Activated T-helper 2 cell treated with anti-CD3 and anti-CD28 coated beads, Interferon-gamma antibody, Interleukin-2, Interleukin-4, amounts not matched to agents 10 μg/mL and 5 μg/mL and 100 μg/mL, durations not matched to agents 14 hours and 24 hours and 36 hours (primary cell): Measurements from ENCODE around the gene ARHGAP19. TPM values are rescaled to one million over a fixed set of nuclear protein-coding genes. Genes with fewer than 3 reads are reported as not detected.

Experiments
- DNase-seq: peaks from one replicate; pipeline ENCODE4 v3.0.0; 2021; ENCODE audit warnings: low spot score
- H3K27ac Mint-ChIP-seq: one replicate; pipeline ENCODE4 v1.8.0; 2021; ENCODE audit warnings: mixed read lengths
- H3K27me3 Mint-ChIP-seq: one replicate; pipeline ENCODE4 v1.8.0; 2021; ENCODE audit warnings: low read depth, mixed read lengths
- H3K36me3 Mint-ChIP-seq: one replicate; pipeline ENCODE4 v1.8.0; 2021; ENCODE audit warnings: low read depth, mixed read lengths
- H3K4me1 Mint-ChIP-seq: one replicate; pipeline ENCODE4 v1.8.0; 2021; ENCODE audit warnings: low read depth, mixed read lengths
- H3K4me3 Mint-ChIP-seq: one replicate; pipeline ENCODE4 v1.8.0; 2021; ENCODE audit warnings: low read depth, mild to moderate bottlenecking, moderate library complexity, mixed read lengths
- H3K9me3 Mint-ChIP-seq: one replicate; pipeline ENCODE4 v1.8.0; 2021; ENCODE audit warnings: mixed read lengths
- intact Hi-C: fragments of 100-400 bp; cut with micrococcal nuclease; formaldehyde crosslinking; loops from one replicate; pipeline ENCODE4 v1.15.1; 2023
- total RNA-seq: library from RNA; stranded (reverse); gene quantifications from 2 replicates; pipeline ENCODE4 v1.2.3, GENCODE V29; 2022

Gene ARHGAP19, protein sequence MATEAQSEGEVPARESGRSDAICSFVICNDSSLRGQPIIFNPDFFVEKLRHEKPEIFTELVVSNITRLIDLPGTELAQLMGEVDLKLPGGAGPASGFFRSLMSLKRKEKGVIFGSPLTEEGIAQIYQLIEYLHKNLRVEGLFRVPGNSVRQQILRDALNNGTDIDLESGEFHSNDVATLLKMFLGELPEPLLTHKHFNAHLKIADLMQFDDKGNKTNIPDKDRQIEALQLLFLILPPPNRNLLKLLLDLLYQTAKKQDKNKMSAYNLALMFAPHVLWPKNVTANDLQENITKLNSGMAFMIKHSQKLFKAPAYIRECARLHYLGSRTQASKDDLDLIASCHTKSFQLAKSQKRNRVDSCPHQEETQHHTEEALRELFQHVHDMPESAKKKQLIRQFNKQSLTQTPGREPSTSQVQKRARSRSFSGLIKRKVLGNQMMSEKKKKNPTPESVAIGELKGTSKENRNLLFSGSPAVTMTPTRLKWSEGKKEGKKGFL
- total RNA-seq = 25.3 and 29.9 TPM in 2 replicates

GRCh38 chr10:97292097-97292861 is at the start of gene ARHGAP19:
TSS of gene ARHGAP19 (minus strand) at chr10:97292637. CDS start at chr10:97292627, 10 bp downstream.
- Mint-ChIP-seq H3K36me3 (peaks cover 11% of the 10 kb centered on the region), H3K27ac (peak within 1 kb of the TSS; percentile 83), H3K27me3 (no peaks in the 10 kb centered on the region), H3K9me3 (no peaks in the 10 kb centered on the region), H3K4me1 (peaks cover 24% of the 10 kb centered on the region), H3K4me3 (peak within 1 kb of the TSS; percentile 94)
- peak; percentile 93 for DNase-seq
- intact Hi-C loops = loop anchor here (1.0 to 5.0 kb wide), 4 partner anchors 26 to 206 kb away; partner anchors contain the start of genes MMS19, RRP12 and UBTD1

GRCh38 chr10:97341416-97341815 is 49.0 kb upstream of the ARHGAP19 start:
- H3K27ac Mint-ChIP-seq = no peak overlapping the region
- intact Hi-C loops = no loop called here
- H3K9me3 Mint-ChIP-seq = no peaks in the 10 kb centered on the region
- no peak for DNase-seq
- H3K36me3 Mint-ChIP-seq = no peaks in the 10 kb centered on the region
- H3K4me3 Mint-ChIP-seq = no peak overlapping the region
- H3K27me3 Mint-ChIP-seq = peaks cover 19% of the 10 kb centered on the region
- H3K4me1 Mint-ChIP-seq = no peaks in the 10 kb centered on the region

DNA sequence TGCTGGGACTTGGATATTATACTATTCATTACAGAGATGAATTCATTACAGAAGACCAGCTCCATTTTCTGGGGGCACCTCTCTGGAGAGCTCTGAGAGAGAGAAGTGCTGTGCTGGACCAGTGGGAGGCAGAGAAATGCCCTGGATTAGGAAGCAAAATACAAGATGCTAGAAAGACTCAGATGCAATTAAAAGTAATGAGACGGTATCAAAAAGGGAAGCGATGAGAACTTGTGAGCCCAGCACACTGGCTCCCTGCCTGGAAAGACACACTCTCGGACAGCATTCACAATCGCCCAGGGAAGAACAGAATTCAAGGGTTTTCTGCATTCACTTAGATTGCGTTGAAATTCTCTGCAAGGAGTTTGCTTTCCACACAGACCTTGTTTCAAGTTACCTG is 45.6 kb upstream of the ARHGAP19 start:
- Mint-ChIP-seq H3K4me1 (peaks cover 6% of the 10 kb centered on the region), H3K27ac (no peak overlapping the region), H3K9me3 (no peaks in the 10 kb centered on the region), H3K4me3 (no peak overlapping the region), H3K36me3 (peaks cover 6% of the 10 kb centered on the region), H3K27me3 (peaks cover 23% of the 10 kb centered on the region)
- no peak for DNase-seq
- intact Hi-C loops = no loop called here

GRCh38 chr10:97336942-97337831 is 44.8 kb upstream of the ARHGAP19 start:
- no peaks in the 10 kb centered on the region for H3K9me3 Mint-ChIP-seq
- peaks cover 23% of the 10 kb centered on the region for H3K27me3 Mint-ChIP-seq
- peaks cover 14% of the 10 kb centered on the region for H3K4me1 Mint-ChIP-seq
- intact Hi-C loops = no loop called here
- no peak overlapping the region for H3K27ac Mint-ChIP-seq
- DNase-seq = no peak
- H3K4me3 Mint-ChIP-seq = no peak overlapping the region
- H3K36me3 Mint-ChIP-seq = peaks cover 11% of the 10 kb centered on the region

GRCh38 chr10:97336446-97336845 is 44.0 kb upstream of the ARHGAP19 start:
- peak overlapping the region; percentile 8 for H3K4me3 Mint-ChIP-seq
- H3K9me3 Mint-ChIP-seq = no peaks in the 10 kb centered on the region
- peaks cover 17% of the 10 kb centered on the region for H3K4me1 Mint-ChIP-seq
- peaks cover 23% of the 10 kb centered on the region for H3K27me3 Mint-ChIP-seq
- no peak for DNase-seq
- peaks cover 12% of the 10 kb centered on the region for H3K36me3 Mint-ChIP-seq
- intact Hi-C loops = no loop called here
- H3K27ac Mint-ChIP-seq = no peak overlapping the region

DNA sequence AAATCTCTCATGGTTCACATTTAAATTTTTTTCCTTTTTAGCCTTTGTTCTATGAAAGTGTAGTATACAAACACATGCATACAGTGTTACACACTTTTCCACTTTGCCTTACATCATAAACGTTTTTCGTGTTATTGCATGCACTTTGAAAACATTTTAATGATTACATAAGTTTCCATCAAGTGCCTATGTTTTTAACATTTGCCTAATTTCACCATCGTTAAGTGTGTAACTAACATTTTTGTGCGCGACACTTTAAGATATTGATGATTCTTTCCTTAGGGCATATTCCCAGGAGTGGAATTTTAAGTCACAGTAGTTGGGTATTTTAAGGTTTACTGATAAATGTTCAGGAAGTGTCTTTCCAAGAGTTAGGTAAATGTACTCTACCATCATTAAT is 43.6 kb upstream of the ARHGAP19 start:
- intact Hi-C loops = no loop called here
- Mint-ChIP-seq H3K4me1 (peaks cover 20% of the 10 kb centered on the region), H3K27me3 (peaks cover 23% of the 10 kb centered on the region), H3K36me3 (peaks cover 15% of the 10 kb centered on the region), H3K9me3 (no peaks in the 10 kb centered on the region), H3K4me3 (peak overlapping the region; percentile 58), H3K27ac (no peak overlapping the region)
- no peak for DNase-seq

DNA sequence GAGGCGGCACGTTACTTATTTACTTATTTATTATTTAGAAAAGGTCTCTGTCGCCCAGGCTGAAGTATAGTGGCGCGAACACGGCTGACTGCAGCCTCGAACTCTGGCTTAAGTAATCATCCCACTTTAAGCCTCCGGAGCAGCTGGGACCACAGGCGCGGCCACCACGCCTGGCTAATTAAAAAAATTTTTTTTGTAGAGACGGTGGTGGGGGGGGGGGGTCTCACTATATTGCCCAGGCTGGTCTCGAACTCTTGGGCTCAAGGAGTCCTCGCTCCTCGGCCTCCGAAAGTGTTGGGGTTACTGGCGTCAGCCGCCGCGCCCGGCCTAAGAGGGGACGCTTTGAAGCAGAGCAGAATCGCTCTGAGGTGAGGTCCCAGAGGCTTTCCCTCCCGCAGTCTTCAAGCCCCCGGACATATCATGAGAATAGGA is 42.8 kb upstream of the ARHGAP19 start:
- H3K27me3 Mint-ChIP-seq = peaks cover 22% of the 10 kb centered on the region
- H3K27ac Mint-ChIP-seq = peak overlapping the region; percentile 22
- H3K9me3 Mint-ChIP-seq = no peaks in the 10 kb centered on the region
- no peak for DNase-seq
- intact Hi-C loops = loop anchor here (1.0 kb wide), 1 partner anchor 43 kb away; the partner anchor contains the start of gene ARHGAP19
- peak overlapping the region; percentile 33 for H3K4me3 Mint-ChIP-seq
- peaks cover 20% of the 10 kb centered on the region for H3K4me1 Mint-ChIP-seq
- H3K36me3 Mint-ChIP-seq = peaks cover 17% of the 10 kb centered on the region

GRCh38 chr10:97334370-97335175 is 42.1 kb upstream of the ARHGAP19 start, which contains the start of gene FRAT2:
TSS of gene FRAT2 (minus strand) at chr10:97334729. CDS start at chr10:97334572, 157 bp downstream.
- peaks cover 25% of the 10 kb centered on the region for H3K4me1 Mint-ChIP-seq
- no peaks in the 10 kb centered on the region for H3K9me3 Mint-ChIP-seq
- peak within 1 kb of the TSS; percentile 86 for H3K27ac Mint-ChIP-seq
- peak within 1 kb of the TSS; percentile 85 for H3K4me3 Mint-ChIP-seq
- peaks cover 22% of the 10 kb centered on the region for H3K36me3 Mint-ChIP-seq
- intact Hi-C loops = loop anchor here (1.0 to 5.0 kb wide), 2 partner anchors 42 to 163 kb away; partner anchors contain the start of genes ARHGAP19, MMS19 and UBTD1
- peak; percentile 85 for DNase-seq
- peaks cover 22% of the 10 kb centered on the region for H3K27me3 Mint-ChIP-seq

DNA sequence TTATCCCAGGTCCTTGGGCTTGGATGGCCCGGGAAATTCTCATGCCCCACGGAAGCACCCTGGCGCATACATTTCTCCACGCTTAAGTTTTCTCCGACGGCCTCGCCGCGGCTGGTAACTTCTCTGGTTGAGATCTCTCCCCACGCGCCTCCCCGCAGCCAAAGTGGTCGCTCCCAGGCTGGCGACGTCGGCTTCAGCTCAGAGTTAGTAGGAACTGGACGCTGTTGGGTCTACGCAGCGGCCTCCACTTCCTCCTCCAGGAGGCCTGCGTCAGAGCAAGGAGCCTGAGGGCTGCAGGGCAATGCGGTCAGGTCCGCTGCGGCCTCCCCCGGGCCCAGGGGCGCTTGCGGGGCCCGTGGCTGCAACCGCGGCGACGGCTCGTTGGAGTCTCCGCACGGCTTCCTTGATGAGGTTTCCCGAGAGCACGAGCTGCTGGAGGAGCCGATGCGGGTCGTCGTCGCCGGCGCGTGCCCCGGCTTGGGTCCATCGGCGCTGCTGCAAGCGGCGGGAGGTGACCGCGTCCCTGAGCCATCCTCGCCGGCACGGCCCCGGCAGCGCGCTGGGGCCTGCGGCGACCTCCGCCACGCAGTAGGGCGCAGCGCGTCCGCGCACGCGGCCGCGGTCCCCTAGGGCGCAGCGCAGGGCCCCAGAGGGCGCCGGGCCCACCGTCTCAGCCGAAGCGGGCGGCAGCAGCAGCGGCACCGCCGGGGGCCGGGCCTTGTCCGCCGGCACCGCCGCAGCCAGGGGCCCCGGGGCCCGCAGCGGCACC is 41.3 kb upstream of the ARHGAP19 start:
- peaks cover 28% of the 10 kb centered on the region for H3K36me3 Mint-ChIP-seq
- H3K9me3 Mint-ChIP-seq = no peaks in the 10 kb centered on the region
- peaks cover 22% of the 10 kb centered on the region for H3K27me3 Mint-ChIP-seq
- H3K4me3 Mint-ChIP-seq = peak overlapping the region; percentile 85
- H3K4me1 Mint-ChIP-seq = peaks cover 31% of the 10 kb centered on the region
- H3K27ac Mint-ChIP-seq = peak overlapping the region; percentile 86
- DNase-seq = peak; percentile 29
- intact Hi-C loops = loop anchor here (1.0 to 5.0 kb wide), 2 partner anchors 13 to 164 kb away; partner anchors contain the start of genes MMS19 and UBTD1

DNA sequence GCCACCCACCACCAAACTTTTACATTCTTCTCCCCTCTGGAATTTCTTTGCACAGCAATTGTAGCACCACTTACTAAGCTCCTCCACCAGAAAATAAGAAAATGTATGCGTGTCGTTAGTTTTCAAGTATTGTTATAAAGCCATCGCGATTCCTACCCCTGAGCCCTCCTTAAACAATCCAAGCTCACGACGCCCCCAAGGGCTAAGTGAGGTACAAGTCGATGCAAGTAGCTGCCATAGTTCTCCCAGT is 40.8 kb upstream of the ARHGAP19 start:
- no peak for DNase-seq
- peak overlapping the region; percentile 85 for H3K4me3 Mint-ChIP-seq
- peak overlapping the region; percentile 86 for H3K27ac Mint-ChIP-seq
- peaks cover 36% of the 10 kb centered on the region for H3K4me1 Mint-ChIP-seq
- peaks cover 30% of the 10 kb centered on the region for H3K36me3 Mint-ChIP-seq
- intact Hi-C loops = loop anchor here (1.0 to 5.0 kb wide), 2 partner anchors 13 to 164 kb away; partner anchors contain the start of genes MMS19 and UBTD1
- H3K27me3 Mint-ChIP-seq = peaks cover 22% of the 10 kb centered on the region
- no peaks in the 10 kb centered on the region for H3K9me3 Mint-ChIP-seq
